ENCODE data around the gene ING4.

- no peak for TF ChIP-seq POLR2A (IDR thresholded peaks at IDR 0.05)
- TF ChIP-seq, protein P1, sequence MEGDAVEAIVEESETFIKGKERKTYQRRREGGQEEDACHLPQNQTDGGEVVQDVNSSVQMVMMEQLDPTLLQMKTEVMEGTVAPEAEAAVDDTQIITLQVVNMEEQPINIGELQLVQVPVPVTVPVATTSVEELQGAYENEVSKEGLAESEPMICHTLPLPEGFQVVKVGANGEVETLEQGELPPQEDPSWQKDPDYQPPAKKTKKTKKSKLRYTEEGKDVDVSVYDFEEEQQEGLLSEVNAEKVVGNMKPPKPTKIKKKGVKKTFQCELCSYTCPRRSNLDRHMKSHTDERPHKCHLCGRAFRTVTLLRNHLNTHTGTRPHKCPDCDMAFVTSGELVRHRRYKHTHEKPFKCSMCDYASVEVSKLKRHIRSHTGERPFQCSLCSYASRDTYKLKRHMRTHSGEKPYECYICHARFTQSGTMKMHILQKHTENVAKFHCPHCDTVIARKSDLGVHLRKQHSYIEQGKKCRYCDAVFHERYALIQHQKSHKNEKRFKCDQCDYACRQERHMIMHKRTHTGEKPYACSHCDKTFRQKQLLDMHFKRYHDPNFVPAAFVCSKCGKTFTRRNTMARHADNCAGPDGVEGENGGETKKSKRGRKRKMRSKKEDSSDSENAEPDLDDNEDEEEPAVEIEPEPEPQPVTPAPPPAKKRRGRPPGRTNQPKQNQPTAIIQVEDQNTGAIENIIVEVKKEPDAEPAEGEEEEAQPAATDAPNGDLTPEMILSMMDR (IDR thresholded peaks at IDR 0.05), result no peak
- TF ChIP-seq POLR2AphosphoS5 (IDR thresholded peaks at IDR 0.05), result no peak
These were observed 44.3 kb downstream of the ING4 start for GRCh38 chr12:6618483-6619225.
